Measurements from ENCODE around the gene KCTD19.

KCTD19 gene

GRCh38 chr16:67312719-67313118, 13.8 kb downstream of the KCTD19 start:
- DNase-seq = no peak

- DNase-seq = no peak
These were observed 14.7 kb downstream of the KCTD19 start for GRCh38 chr16:67311607-67312488.

- no peak for DNase-seq
These were observed 16.0 kb downstream of the KCTD19 start for GRCh38 chr16:67310561-67310960.

GRCh38 chr16:67305216-67306071, 21.1 kb downstream of the KCTD19 start:
- DNase-seq = no peak

GRCh38 chr16:67304020-67304419, 22.5 kb downstream of the KCTD19 start:
- no peak for DNase-seq

GRCh38 chr16:67302970-67303369, 23.6 kb downstream of the KCTD19 start:
- DNase-seq = no peak

- no peak for DNase-seq
These were observed 24.5 kb downstream of the KCTD19 start for GRCh38 chr16:67302076-67302475.

GRCh38 chr16:67301080-67301782, 25.3 kb downstream of the KCTD19 start:
- no peak for DNase-seq

GRCh38 chr16:67299269-67299668, 27.3 kb downstream of the KCTD19 start:
- no peak for DNase-seq

GRCh38 chr16:67298277-67298676, 28.3 kb downstream of the KCTD19 start:
- no peak for DNase-seq

- no peak for DNase-seq
These were observed 30.1 kb downstream of the KCTD19 start for GRCh38 chr16:67296420-67296819.

- DNase-seq = no peak
These were observed 31.6 kb downstream of the KCTD19 start for GRCh38 chr16:67294938-67295361.

- DNase-seq = no peak
These were observed 32.3 kb downstream of the KCTD19 start for GRCh38 chr16:67294171-67294757.

GRCh38 chr16:67291461-67291860, 35.1 kb downstream of the KCTD19 start:
- no peak for DNase-seq

- no peak for DNase-seq
These were observed 38.6 kb downstream of the KCTD19 start for GRCh38 chr16:67287960-67288359.

GRCh38 chr16:67286441-67287235, 39.9 kb downstream of the KCTD19 start:
- DNase-seq = no peak

GRCh38 chr16:67284699-67285646, 41.6 kb downstream of the KCTD19 start:
- DNase-seq = no peak

- no peak for DNase-seq
These were observed 42.5 kb downstream of the KCTD19 start for GRCh38 chr16:67283826-67284555.

- no peak for DNase-seq
These were observed 43.3 kb downstream of the KCTD19 start for GRCh38 chr16:67283039-67283825.
